Measurements from ENCODE around the gene MAN2A1. TPM values are rescaled to one million over a fixed set of nuclear protein-coding genes. Genes with fewer than 3 reads are reported as not detected.

Gene MAN2A1
- total and polyA plus RNA-seq, 2 donors (not counting 1 experiment from before 2014, with no cell fraction given): 51.6 to 70.5 TPM

DNA sequence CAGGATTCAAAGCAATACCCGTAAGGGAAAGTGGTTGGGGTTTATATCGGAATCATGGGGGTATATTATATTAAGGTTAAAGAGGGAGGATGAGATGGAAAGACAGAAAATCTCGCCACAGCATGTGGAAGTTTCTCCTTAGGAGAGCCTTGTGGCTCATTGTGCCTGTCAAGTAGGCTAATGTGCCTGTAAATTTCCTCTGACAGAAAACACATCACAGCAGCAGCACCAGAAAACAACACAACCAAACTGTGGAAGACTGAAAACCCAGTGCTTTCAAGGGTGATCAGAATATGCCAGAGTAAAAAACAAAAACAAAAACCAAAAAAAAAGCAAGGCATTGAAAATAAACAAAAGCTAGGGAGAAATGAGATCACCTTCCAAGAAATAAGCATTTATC is 11.3 kb upstream of the MAN2A1 start:
- H3K9me3 ChIP-seq (ENCODE audit: control insufficient read depth, insufficient read depth, low read depth, low read length): no peaks in the 10 kb centered on the region
- H3K36me3 ChIP-seq (ENCODE audit: control insufficient read depth, insufficient read depth, low read length): no peaks in the 10 kb centered on the region
- no peak overlapping the region for H3K9ac ChIP-seq (ENCODE audit: insufficient read depth, low read length)
- no peak overlapping the region for H3K4me2 ChIP-seq (ENCODE audit: extremely low read depth, insufficient read depth, low read length)
- no peak for DNase-seq (ENCODE audit: low read depth in 2 of 2)
- H2AFZ ChIP-seq (ENCODE audit: low read length): no peak overlapping the region
- no peaks in the 10 kb centered on the region for H4K20me1 ChIP-seq (ENCODE audit: control insufficient read depth, extremely low read depth, insufficient read depth, low read length)
- no peak overlapping the region for H3K27ac ChIP-seq (ENCODE audit: insufficient read depth, low read length)
- H3K27me3 ChIP-seq (ENCODE audit: control insufficient read depth, insufficient read depth, low read length): no peaks in the 10 kb centered on the region
- no peak overlapping the region for H3K4me3 ChIP-seq (replicated peaks in 1 of 4; ENCODE audit: control extremely low read depth in 1 of 4, insufficient read depth in 1 of 4, low read depth in 3 of 4, low read length in 4 of 4)
- no peaks in the 10 kb centered on the region for H3K4me1 ChIP-seq (ENCODE audit: control insufficient read depth, extremely low read depth, insufficient read depth, low read length)
- no peaks in the 10 kb centered on the region for H3K79me2 ChIP-seq (ENCODE audit: control insufficient read depth, insufficient read depth, low read length)
- TF ChIP-seq, protein P1, sequence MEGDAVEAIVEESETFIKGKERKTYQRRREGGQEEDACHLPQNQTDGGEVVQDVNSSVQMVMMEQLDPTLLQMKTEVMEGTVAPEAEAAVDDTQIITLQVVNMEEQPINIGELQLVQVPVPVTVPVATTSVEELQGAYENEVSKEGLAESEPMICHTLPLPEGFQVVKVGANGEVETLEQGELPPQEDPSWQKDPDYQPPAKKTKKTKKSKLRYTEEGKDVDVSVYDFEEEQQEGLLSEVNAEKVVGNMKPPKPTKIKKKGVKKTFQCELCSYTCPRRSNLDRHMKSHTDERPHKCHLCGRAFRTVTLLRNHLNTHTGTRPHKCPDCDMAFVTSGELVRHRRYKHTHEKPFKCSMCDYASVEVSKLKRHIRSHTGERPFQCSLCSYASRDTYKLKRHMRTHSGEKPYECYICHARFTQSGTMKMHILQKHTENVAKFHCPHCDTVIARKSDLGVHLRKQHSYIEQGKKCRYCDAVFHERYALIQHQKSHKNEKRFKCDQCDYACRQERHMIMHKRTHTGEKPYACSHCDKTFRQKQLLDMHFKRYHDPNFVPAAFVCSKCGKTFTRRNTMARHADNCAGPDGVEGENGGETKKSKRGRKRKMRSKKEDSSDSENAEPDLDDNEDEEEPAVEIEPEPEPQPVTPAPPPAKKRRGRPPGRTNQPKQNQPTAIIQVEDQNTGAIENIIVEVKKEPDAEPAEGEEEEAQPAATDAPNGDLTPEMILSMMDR (conservative IDR thresholded peaks at IDR 0.05 in 1 of 2, IDR thresholded peaks at IDR 0.05 in 1 of 2; ENCODE audit: low read depth in 1 of 2, low read length in 2 of 2): no peak
- TF ChIP-seq EZH2 (IDR thresholded peaks at IDR 0.05; ENCODE audit: low read length, missing control alignments): no peak

DNA sequence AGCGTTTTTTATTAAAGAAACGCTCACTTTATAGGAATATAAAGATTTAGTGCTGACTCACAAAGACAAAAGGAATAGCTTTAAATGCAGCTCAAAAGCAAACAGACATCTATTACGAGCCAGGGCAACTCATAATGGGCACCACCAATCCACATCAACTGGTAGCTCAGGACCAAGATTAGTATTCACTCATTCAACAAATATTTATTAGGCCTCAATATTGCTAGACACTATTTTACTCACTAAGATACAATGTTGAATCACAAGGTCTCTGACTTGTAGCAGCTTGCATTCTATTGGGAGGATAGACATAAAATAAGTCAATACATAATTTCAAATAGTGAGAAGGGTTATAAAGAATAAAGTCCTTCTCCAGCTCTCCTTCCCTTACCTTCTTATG is 8.0 kb upstream of the MAN2A1 start:
- no peaks in the 10 kb centered on the region for H3K27me3 ChIP-seq (ENCODE audit: control insufficient read depth, insufficient read depth, low read length)
- H3K79me2 ChIP-seq (ENCODE audit: control insufficient read depth, insufficient read depth, low read length): no peaks in the 10 kb centered on the region
- no peaks in the 10 kb centered on the region for H4K20me1 ChIP-seq (ENCODE audit: control insufficient read depth, extremely low read depth, insufficient read depth, low read length)
- H3K27ac ChIP-seq (ENCODE audit: insufficient read depth, low read length): no peak overlapping the region
- no peak overlapping the region for H3K4me2 ChIP-seq (ENCODE audit: extremely low read depth, insufficient read depth, low read length)
- H3K36me3 ChIP-seq (ENCODE audit: control insufficient read depth, insufficient read depth, low read length): no peaks in the 10 kb centered on the region
- TF ChIP-seq, protein P1 (conservative IDR thresholded peaks at IDR 0.05 in 1 of 2, IDR thresholded peaks at IDR 0.05 in 1 of 2; ENCODE audit: low read depth in 1 of 2, low read length in 2 of 2): no peak
- no peak for TF ChIP-seq EZH2 (IDR thresholded peaks at IDR 0.05; ENCODE audit: low read length, missing control alignments)
- no peaks in the 10 kb centered on the region for H3K4me1 ChIP-seq (ENCODE audit: control insufficient read depth, extremely low read depth, insufficient read depth, low read length)
- no peak overlapping the region for H3K4me3 ChIP-seq (replicated peaks in 1 of 4; ENCODE audit: control extremely low read depth in 1 of 4, insufficient read depth in 1 of 4, low read depth in 3 of 4, low read length in 4 of 4)
- H2AFZ ChIP-seq (ENCODE audit: low read length): no peak overlapping the region
- no peaks in the 10 kb centered on the region for H3K9me3 ChIP-seq (ENCODE audit: control insufficient read depth, insufficient read depth, low read depth, low read length)
- DNase-seq (ENCODE audit: low read depth in 2 of 2): no peak
- no peak overlapping the region for H3K9ac ChIP-seq (ENCODE audit: insufficient read depth, low read length)

GRCh38 chr5:109682383-109682782 is 7.3 kb upstream of the MAN2A1 start:
- Histone ChIP-seq H3K4me2 (ENCODE audit: extremely low read depth, insufficient read depth, low read length) (no peak overlapping the region), H3K9me3 (ENCODE audit: control insufficient read depth, insufficient read depth, low read depth, low read length) (no peaks in the 10 kb centered on the region), H3K4me1 (ENCODE audit: control insufficient read depth, extremely low read depth, insufficient read depth, low read length) (no peaks in the 10 kb centered on the region), H3K27me3 (ENCODE audit: control insufficient read depth, insufficient read depth, low read length) (no peaks in the 10 kb centered on the region), H2AFZ (ENCODE audit: low read length) (no peak overlapping the region), H3K27ac (ENCODE audit: insufficient read depth, low read length) (no peak overlapping the region), H3K79me2 (ENCODE audit: control insufficient read depth, insufficient read depth, low read length) (no peaks in the 10 kb centered on the region), H4K20me1 (ENCODE audit: control insufficient read depth, extremely low read depth, insufficient read depth, low read length) (no peaks in the 10 kb centered on the region), H3K9ac (ENCODE audit: insufficient read depth, low read length) (no peak overlapping the region), H3K36me3 (ENCODE audit: control insufficient read depth, insufficient read depth, low read length) (no peaks in the 10 kb centered on the region), H3K4me3 (replicated peaks in 1 of 4; ENCODE audit: control extremely low read depth in 1 of 4, insufficient read depth in 1 of 4, low read depth in 3 of 4, low read length in 4 of 4) (no peak overlapping the region)
- TF ChIP-seq EZH2 (IDR thresholded peaks at IDR 0.05; ENCODE audit: low read length, missing control alignments): no peak
- TF ChIP-seq, protein P1 (conservative IDR thresholded peaks at IDR 0.05 in 1 of 2, IDR thresholded peaks at IDR 0.05 in 1 of 2; ENCODE audit: low read depth in 1 of 2, low read length in 2 of 2): no peak
- DNase-seq (ENCODE audit: low read depth in 2 of 2): no peak

Measured in fibroblast of lung (primary cell).